GM19438 (cell line): Measurements from ENCODE around the gene BMP2K.
"Not testable (repeated sequence)": the region's sequence is repeated elsewhere in the genome, so short reads cannot be mapped to it uniquely, and the experiment has no call there.

Experiments
- ATAC-seq: cut with Tn5 transposase; IDR thresholded peaks from one replicate; pipeline ENCODE4 v1.9.1; 2021; ENCODE audit warnings: low read depth; ENCODE audit not compliant: unreplicated experiment

BMP2K gene

GRCh38 chr4:78845472-78845871 lies 69.3 kb downstream of the BMP2K start:
- ATAC-seq = peak; percentile 68

DNA sequence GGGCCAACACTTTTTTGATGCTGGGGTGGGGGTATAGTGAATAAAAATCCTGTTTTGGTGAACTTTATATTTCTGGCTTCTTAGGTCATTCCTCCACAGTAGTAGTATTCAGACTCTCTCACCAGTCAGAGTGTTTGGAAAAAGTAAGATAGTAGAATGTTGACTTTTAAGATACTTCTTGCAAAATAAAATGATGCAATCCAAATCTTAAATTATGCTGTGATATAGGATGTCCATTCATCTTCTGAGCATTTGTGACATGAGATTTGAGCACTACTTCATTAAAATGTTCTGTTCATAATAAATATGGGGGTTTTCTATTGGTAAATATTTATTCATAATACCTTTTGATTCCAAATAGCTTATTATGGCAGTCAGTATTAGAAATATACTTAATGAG lies 70.1 kb downstream of the BMP2K start:
- no peak for ATAC-seq

DNA sequence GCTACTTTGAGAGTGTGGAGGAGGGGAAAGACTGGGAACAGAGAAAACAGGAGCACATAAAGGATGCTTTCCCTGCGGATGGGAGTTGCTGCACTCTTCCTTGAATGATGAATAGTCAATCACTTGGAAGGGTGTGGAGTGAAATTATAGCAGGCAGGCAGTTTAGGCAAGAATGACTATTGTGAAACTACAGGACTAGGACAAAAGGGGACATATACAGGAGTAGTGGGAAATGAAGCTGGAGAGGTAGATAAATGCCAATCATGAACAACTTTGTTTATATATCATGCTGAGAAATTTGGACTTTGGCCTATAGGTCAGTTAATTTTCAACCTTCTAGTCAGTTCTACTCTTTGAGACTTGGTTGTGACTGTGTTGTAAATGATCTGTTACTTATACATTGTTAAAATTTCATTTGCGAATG lies 86.2 kb downstream of the BMP2K start:
- ATAC-seq = no peak

DNA sequence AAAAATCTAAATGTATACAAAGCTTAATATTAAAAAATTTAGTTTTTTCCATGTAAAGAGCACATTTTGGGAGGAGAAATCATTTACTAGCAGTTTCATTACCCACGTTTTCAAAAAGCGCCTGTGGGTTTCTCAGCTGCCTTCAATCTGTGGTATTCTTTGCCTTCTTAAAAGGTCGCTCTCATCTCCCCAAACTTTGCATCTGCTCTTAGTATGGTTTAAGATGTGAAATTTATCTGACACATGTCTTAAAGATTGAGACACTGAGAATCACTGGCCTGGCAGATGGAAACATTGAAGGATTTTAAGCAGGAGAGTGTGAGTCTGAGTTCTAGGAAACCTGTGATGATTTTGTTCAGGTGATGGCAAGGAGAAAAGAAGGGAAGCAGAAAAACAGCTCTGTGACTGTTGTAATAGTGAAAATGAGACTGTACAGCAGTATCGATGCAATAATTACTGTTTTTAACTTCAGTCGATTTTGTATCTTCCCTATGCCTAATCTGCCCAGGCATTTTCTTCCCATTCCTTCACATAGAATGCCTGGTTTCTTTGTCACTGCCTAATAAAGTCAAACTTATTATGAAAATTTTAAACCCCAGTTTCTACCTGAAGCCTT lies 87.2 kb downstream of the BMP2K start:
- no peak for ATAC-seq

- ATAC-seq = no peak
These were observed 87.8 kb downstream of the BMP2K start for GRCh38 chr4:78863991-78864390.

- ATAC-seq = no peak
These were observed 88.4 kb downstream of the BMP2K start for GRCh38 chr4:78864405-78865024.

- ATAC-seq = no peak
These were observed 89.3 kb downstream of the BMP2K start for GRCh38 chr4:78865451-78865850.

DNA sequence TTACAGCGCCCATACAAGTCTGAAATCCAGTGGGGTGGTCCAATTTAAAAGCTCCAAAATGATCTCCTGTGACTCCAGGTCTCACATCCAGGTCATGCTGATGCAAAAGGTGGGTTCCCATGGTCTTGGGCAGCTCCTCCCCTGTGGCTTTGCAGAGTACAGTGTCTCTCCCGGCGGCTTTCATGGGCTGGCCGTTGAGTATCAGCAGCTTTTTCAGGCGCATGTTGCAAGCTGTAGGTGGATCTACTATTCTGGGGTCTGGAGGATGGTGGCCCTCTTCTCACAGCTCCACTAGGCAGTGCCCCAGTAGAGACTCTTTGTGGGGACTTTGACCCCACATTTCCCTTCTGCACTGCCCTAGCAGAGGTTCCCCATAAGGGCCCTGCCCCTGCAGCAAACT lies 92.6 kb downstream of the BMP2K start:
- not testable (repeated sequence) for ATAC-seq

GRCh38 chr4:78870056-78870455 lies 93.9 kb downstream of the BMP2K start:
- no peak for ATAC-seq

DNA sequence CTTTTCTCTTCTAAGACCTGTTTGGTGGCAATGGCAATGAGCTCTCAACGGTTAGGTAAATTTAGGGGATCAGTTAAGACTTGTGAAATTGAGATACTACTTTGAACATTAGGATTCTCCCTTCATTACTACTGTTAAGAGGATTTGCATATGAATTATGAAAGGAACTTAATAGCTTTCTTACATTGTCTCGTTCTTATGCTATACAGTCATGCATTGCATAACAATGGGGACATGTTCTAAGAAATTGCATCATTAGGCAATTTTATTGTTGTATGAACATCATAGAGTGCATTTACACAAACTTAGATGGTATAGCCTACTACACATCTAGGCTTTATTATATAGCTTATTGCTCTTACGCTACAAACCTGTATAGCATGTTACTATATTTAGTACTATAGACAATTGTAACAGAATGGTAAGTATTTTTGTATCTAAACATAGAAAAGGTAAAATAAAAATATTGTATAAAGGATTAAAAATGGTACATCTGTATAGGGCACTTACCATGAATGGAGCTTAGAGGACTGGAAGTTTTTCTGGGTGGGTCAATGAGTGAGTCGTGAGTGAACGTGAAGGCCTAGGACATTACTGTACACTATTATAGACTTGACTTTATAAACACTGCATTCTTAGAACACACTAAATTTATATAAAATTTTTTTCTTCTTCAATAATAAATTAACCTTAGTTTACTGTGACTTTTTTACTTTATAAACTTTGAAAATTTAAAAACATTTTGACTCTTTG lies 100.6 kb downstream of the BMP2K start:
- ATAC-seq = no peak

GRCh38 chr4:78878031-78878430 lies 101.9 kb downstream of the BMP2K start:
- no peak for ATAC-seq

GRCh38 chr4:78880874-78881492 lies 104.8 kb downstream of the BMP2K start:
- no peak for ATAC-seq

DNA sequence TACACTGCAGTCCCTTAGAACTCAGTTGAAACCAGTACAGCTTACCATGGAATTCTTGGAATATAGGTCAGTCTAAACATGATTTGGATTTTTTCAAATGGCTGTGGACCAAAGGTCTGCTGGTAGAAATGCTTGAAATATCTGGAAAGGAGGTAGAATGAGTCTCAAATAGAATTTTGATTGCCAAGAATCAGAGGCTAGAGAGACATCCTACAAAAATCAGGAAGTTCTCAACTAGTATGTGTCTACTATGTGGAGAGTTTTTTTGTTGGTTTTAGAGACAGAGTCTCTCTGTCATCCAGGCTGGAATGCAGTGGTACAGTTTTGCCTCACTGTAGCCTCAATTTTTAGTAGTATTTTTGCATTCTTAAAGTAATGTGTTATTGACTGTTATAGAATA lies 109.4 kb downstream of the BMP2K start:
- ATAC-seq = no peak

GRCh38 chr4:78889955-78890354 lies 113.8 kb downstream of the BMP2K start:
- ATAC-seq = no peak

- no peak for ATAC-seq
These were observed 123.2 kb downstream of the BMP2K start for GRCh38 chr4:78899302-78899701.

DNA sequence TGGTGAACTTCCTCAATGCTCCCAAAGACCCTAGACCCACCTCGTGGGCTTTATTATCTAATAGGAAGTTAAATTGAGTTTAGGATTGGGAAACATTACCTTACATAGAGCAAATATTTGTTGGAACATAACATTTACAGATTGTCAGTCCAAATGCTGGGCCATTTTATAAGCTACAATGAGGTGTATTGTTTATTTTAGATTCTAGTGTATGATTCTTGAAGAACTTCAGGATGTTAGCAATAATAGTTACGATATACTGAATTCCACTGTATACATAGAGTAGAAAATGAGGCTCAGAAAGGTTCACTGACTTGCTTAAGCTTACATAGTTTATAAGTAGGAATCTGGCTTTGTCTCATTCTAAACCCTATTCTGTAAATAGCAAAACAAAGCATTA lies 125.7 kb downstream of the BMP2K start:
- ATAC-seq = no peak

GRCh38 chr4:78902298-78902697 lies 126.1 kb downstream of the BMP2K start:
- no peak for ATAC-seq

DNA sequence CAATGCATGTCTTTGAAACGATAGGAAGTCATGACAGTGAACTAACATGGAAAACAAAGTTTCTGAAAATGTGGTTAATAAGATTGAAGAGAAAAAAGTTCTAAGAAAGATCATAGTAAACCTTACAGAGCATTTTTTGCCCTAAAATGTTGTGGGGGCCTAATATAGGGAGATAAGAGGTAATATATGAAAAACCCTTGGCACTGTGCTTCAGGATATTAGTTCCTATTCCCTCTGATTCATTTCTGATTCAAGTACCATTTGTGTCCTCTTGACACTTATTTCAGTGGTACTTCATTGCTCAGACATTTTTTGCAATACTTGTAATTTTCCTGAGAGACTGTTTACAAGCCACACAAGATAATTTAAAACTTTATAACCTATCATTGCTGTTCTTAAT lies 128.0 kb downstream of the BMP2K start:
- no peak for ATAC-seq

DNA sequence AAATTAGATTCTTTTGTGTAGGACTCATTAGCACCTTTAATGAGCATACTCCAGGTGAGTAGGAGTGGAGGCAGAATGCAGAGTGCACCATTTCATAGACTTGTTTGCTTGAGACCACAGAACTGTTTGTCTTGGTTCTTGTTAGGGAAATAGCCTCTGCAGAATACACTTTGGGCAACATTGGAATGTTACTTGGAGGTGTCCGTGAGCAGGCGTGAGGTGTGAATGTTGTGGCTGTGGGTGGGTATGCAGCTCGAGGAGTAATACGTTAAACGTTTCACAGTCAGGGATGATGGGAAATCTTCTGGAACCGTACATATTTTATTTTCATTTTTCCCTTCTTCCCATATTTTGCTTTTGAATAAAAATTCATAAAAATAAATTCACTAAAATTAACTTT lies 131.5 kb downstream of the BMP2K start:
- ATAC-seq = no peak

- not testable (repeated sequence) for ATAC-seq
These were observed 132.8 kb downstream of the BMP2K start for GRCh38 chr4:78908974-78909373.

DNA sequence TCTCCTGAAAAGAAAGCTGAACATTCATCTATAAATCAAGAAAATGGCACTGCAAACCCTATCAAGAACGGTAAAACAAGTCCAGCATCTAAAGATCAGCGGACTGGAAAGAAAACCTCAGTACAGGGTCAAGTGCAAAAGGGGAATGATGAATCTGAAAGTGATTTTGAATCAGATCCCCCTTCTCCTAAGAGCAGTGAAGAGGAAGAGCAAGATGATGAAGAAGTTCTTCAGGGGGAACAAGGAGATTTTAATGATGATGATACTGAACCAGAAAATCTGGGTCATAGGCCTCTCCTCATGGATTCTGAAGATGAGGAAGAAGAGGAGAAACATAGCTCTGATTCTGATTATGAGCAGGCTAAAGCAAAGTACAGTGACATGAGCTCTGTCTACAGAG lies 134.5 kb downstream of the BMP2K start:
- no peak for ATAC-seq
